ENCODE data around the gene HMGXB3. TPM values are rescaled to one million over a fixed set of nuclear protein-coding genes. Genes with fewer than 3 reads are reported as not detected.
A peak's percentile ranks its signal among the peaks of the same experiment; 100 is the strongest.
"Not testable (repeated sequence)": the region's sequence is repeated elsewhere in the genome, so short reads cannot be mapped to it uniquely, and the experiment has no call there.

Gene HMGXB3
- total RNA-seq, 1 experiment from 2014 or later, result 19.9 TPM

- in situ Hi-C loops (cut with HindIII; ENCODE audit: low pct_unique_long_range_greater_than_20kb, low sequenced_read_pairs), result no loop called here
- DNase-seq (ENCODE audit: low read depth), result no peak
Observed at GRCh38 chr5:150044329-150044681, 43.8 kb downstream of the HMGXB3 start.

- in situ Hi-C loops (cut with HindIII; ENCODE audit: low pct_unique_long_range_greater_than_20kb, low sequenced_read_pairs), result no loop called here
Observed at GRCh38 chr5:150044712-150045111, 44.2 kb downstream of the HMGXB3 start.

GRCh38 chr5:150045549-150045948, 45.0 kb downstream of the HMGXB3 start:
- no peak for DNase-seq (ENCODE audit: low read depth)
- in situ Hi-C loops (cut with HindIII; ENCODE audit: low pct_unique_long_range_greater_than_20kb, low sequenced_read_pairs), result no loop called here

More at GRCh38 chr5:150044712-150045111, 44.2 kb downstream of the HMGXB3 start:
- DNase-seq (ENCODE audit: low read depth), result no peak

GRCh38 chr5:150046031-150046430, 45.5 kb downstream of the HMGXB3 start:
- no peak for DNase-seq (ENCODE audit: low read depth)
- in situ Hi-C loops (cut with HindIII; ENCODE audit: low pct_unique_long_range_greater_than_20kb, low sequenced_read_pairs), result no loop called here

- in situ Hi-C loops (cut with HindIII; ENCODE audit: low pct_unique_long_range_greater_than_20kb, low sequenced_read_pairs), result not testable (repeated sequence)
- peak; percentile 75 for DNase-seq (ENCODE audit: low read depth)
Observed at GRCh38 chr5:150050172-150050811, 49.8 kb downstream of the HMGXB3 start.

GRCh38 chr5:150051657-150052195, 51.2 kb downstream of the HMGXB3 start:
- in situ Hi-C loops (cut with HindIII; ENCODE audit: low pct_unique_long_range_greater_than_20kb, low sequenced_read_pairs), result no loop called here
- no peak for DNase-seq (ENCODE audit: low read depth)

- in situ Hi-C loops (cut with HindIII; ENCODE audit: low pct_unique_long_range_greater_than_20kb, low sequenced_read_pairs), result no loop called here
- no peak for DNase-seq (ENCODE audit: low read depth)
Observed at GRCh38 chr5:150052226-150052955, 51.9 kb downstream of the HMGXB3 start.

- in situ Hi-C loops (cut with HindIII; ENCODE audit: low pct_unique_long_range_greater_than_20kb, low sequenced_read_pairs), result no loop called here
- peak; percentile 66 for DNase-seq (ENCODE audit: low read depth)
Observed at GRCh38 chr5:150052956-150053712, 52.6 kb downstream of the HMGXB3 start.

- no peak for DNase-seq (ENCODE audit: low read depth)
- in situ Hi-C loops (cut with HindIII; ENCODE audit: low pct_unique_long_range_greater_than_20kb, low sequenced_read_pairs), result no loop called here
Observed at GRCh38 chr5:150053713-150054392, 53.3 kb downstream of the HMGXB3 start.

- in situ Hi-C loops (cut with HindIII; ENCODE audit: low pct_unique_long_range_greater_than_20kb, low sequenced_read_pairs), result no loop called here
- no peak for DNase-seq (ENCODE audit: low read depth)
Observed at GRCh38 chr5:150054569-150054968, 54.0 kb downstream of the HMGXB3 start.

GRCh38 chr5:150055326-150056074, 55.0 kb downstream of the HMGXB3 start:
- DNase-seq (ENCODE audit: low read depth), result no peak
- in situ Hi-C loops (cut with HindIII; ENCODE audit: low pct_unique_long_range_greater_than_20kb, low sequenced_read_pairs), result no loop called here

- in situ Hi-C loops (cut with HindIII; ENCODE audit: low pct_unique_long_range_greater_than_20kb, low sequenced_read_pairs), result no loop called here
- DNase-seq (ENCODE audit: low read depth), result no peak
Observed at GRCh38 chr5:150056075-150056443, 55.5 kb downstream of the HMGXB3 start.

GRCh38 chr5:150057052-150057451, 56.5 kb downstream of the HMGXB3 start:
- in situ Hi-C loops (cut with HindIII; ENCODE audit: low pct_unique_long_range_greater_than_20kb, low sequenced_read_pairs), result no loop called here
- no peak for DNase-seq (ENCODE audit: low read depth)

GRCh38 chr5:150057511-150057910, 57.0 kb downstream of the HMGXB3 start:
- in situ Hi-C loops (cut with HindIII; ENCODE audit: low pct_unique_long_range_greater_than_20kb, low sequenced_read_pairs), result no loop called here
- DNase-seq (ENCODE audit: low read depth), result no peak

GRCh38 chr5:150057996-150058395, 57.5 kb downstream of the HMGXB3 start:
- no peak for DNase-seq (ENCODE audit: low read depth)
- in situ Hi-C loops (cut with HindIII; ENCODE audit: low pct_unique_long_range_greater_than_20kb, low sequenced_read_pairs), result no loop called here

- DNase-seq (ENCODE audit: low read depth), result peak; percentile 21
- in situ Hi-C loops (cut with HindIII; ENCODE audit: low pct_unique_long_range_greater_than_20kb, low sequenced_read_pairs), result no loop called here
Observed at GRCh38 chr5:150058480-150059126, 58.1 kb downstream of the HMGXB3 start.

GRCh38 chr5:150059623-150060022, 59.1 kb downstream of the HMGXB3 start:
- DNase-seq (ENCODE audit: low read depth), result no peak
- in situ Hi-C loops (cut with HindIII; ENCODE audit: low pct_unique_long_range_greater_than_20kb, low sequenced_read_pairs), result no loop called here

Measured in Caki2 (cell line).